BLaER1 treated with 17β-estradiol and CSF1 and Interleukin-3, amounts not matched to agents 10 nM and 100 nM (cell line): ENCODE data around the gene CRB2.

Experiments
- H3K27ac ChIP-seq, 11 experiments: shearing (Covaris generic); formaldehyde crosslinking; 2 replicates each; pipeline ENCODE4 v1.8.1; 2022
- H3K27me3 ChIP-seq, 11 experiments: shearing (Covaris generic); formaldehyde crosslinking; 2 replicates each; pipeline ENCODE4 v1.8.1; 2022
- H3K36me3 ChIP-seq, 11 experiments: shearing (Covaris generic); formaldehyde crosslinking; 2 replicates each; pipeline ENCODE4 v1.8.1; 2022
- H3K4me1 ChIP-seq, 10 experiments: shearing (Covaris generic); formaldehyde crosslinking; 2 replicates each; pipeline ENCODE4 v1.8.1; 2022
- H3K4me2 ChIP-seq, 11 experiments: shearing (Covaris generic); formaldehyde crosslinking; 2 replicates each; pipeline ENCODE4 v1.8.1; 2022
- H3K4me3 ChIP-seq, 10 experiments: shearing (Covaris generic); formaldehyde crosslinking; 2 replicates each; pipeline ENCODE4 v1.8.1; 2022
- H3K9ac ChIP-seq, 11 experiments: shearing (Covaris generic); formaldehyde crosslinking; 2 replicates each; pipeline ENCODE4 v1.8.1; 2022
- H3K9me3 ChIP-seq, 11 experiments: shearing (Covaris generic); formaldehyde crosslinking; replicated peaks in 1 of 11; 2 replicates each; pipeline ENCODE4 v1.8.1; 2022
- H4K20me1 ChIP-seq, 11 experiments: shearing (Covaris generic); formaldehyde crosslinking; 2 replicates each; pipeline ENCODE4 v1.8.1; 2022
- Cebpa-rat ChIP-seq, 11 experiments: shearing (Covaris generic); IDR thresholded peaks; 2 replicates each; pipeline ENCODE4 v1.8.1; 2022

CRB2 gene

DNA sequence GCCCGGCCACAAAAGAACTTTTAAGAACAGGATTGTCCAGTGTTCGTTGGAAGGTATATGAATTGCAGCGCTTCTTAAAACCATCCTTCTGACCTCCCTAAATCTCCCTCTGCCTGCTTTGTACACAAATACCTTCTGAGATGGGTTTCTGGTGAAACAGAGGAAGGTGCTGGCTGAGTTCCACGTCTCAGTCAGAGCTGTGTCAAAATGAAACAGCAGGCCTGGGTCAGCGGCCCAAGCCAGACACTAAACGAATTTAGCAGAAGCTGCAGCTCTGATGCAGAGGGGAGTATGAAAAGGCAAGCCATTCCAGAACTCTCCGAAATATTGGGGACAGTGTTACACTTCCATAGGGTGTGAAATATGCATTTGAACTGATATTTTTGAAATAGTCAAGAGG is 37.8 kb upstream of the CRB2 start:
- no peaks in the 10 kb centered on the region for H3K27me3 ChIP-seq
- peak overlapping the region in 9 of 11 experiments; percentile 40 to 91 (median 65); a peak in 14 of 22 replicates for H3K27ac ChIP-seq
- no peaks in the 10 kb centered on the region for H3K36me3 ChIP-seq
- no peaks in the 10 kb centered on the region for H4K20me1 ChIP-seq
- peak overlapping the region; percentile 22 to 90 (median 65); a peak in 20 of 22 replicates for H3K4me2 ChIP-seq
- H3K4me3 ChIP-seq, result no peak overlapping the region
- peak overlapping the region in 8 of 11 experiments; percentile 15 to 51 (median 43); a peak in 9 of 22 replicates for H3K9ac ChIP-seq
- peaks cover 49 to 92% (median 87%) of the 10 kb centered on the region in 10 experiments for H3K4me1 ChIP-seq
- no peaks in the 10 kb centered on the region for H3K9me3 ChIP-seq
- no peak for TF ChIP-seq Cebpa-rat (IDR thresholded peaks at IDR 0.05)

DNA sequence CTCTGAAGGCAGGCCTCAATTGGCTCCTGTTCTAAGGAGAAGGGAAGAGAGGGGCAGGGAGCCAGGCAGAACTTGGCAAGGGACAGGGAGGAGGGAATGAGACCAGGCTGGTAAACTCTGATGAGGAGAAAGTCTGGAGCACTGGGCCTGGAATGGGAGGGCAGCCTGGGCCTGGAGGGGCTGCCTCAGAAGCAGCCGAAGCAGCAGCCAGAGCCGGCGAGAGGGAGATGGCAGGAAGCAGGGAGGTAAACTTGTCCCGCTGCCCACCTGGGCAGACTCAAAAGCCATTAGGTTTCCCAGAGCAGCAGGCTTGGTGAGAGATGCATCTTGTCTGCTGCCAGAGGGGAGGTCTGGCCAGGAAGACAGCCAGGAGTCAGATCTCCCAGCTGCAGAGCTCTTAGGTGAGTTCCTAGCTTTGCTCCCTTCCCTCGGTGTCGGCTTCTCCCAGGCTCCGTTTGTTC is 37.0 kb upstream of the CRB2 start:
- H3K27ac ChIP-seq, result peak overlapping the region in 8 of 11 experiments; percentile 51 to 91 (median 65); a peak in 12 of 22 replicates
- H3K4me2 ChIP-seq, result peak overlapping the region in 9 of 11 experiments; percentile 45 to 90 (median 66); a peak in 18 of 22 replicates
- no peaks in the 10 kb centered on the region for H4K20me1 ChIP-seq
- H3K9ac ChIP-seq, result peak overlapping the region in 8 of 11 experiments; percentile 15 to 51 (median 38); a peak in 12 of 22 replicates
- no peak overlapping the region for H3K4me3 ChIP-seq
- H3K27me3 ChIP-seq, result no peaks in the 10 kb centered on the region
- H3K9me3 ChIP-seq, result no peaks in the 10 kb centered on the region
- peaks cover 52 to 94% (median 88%) of the 10 kb centered on the region in 10 experiments for H3K4me1 ChIP-seq
- no peaks in the 10 kb centered on the region for H3K36me3 ChIP-seq
- TF ChIP-seq Cebpa-rat (IDR thresholded peaks at IDR 0.05), result no peak

DNA sequence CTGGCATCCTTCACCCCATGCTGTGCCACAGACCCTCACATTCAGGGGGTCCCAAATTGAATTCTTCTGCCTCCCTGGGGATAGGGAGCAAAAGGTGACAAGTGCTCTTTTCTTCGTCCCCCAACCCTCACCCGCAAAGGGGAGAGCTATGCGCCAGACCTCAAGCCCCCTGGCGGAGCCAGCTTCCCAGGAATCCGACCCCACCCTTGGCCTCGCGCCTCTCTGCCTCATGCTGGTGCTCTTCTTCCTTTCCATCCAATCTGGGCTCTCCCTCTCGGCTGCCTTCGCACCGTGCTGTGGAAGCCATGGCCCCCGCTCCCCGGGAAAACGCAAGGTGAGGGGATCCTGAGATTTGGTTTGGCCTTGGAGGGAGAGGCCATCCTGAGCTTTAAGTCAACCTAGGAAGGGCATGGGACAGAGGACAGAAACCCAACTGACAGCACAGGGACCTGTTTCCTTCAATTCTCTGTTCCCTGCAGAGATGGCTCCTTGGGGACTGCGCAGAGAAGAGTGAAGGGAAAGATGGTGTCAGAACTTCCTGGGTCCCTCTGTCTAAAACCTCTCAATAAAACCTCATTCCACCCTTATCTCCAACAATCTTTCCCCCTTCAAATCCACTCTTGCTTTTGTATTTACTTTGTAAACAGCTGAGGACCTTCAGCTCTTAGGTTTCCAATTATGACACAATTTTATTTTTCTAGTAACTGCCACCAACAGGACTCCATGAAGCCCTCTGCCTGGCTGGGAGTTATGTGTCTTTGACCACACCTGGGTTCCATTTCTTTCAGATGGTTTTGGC is 36.3 kb upstream of the CRB2 start:
- H3K9ac ChIP-seq, result peak overlapping the region in 5 of 11 experiments; percentile 24 to 43 (median 32); a peak in 5 of 22 replicates
- no peaks in the 10 kb centered on the region for H4K20me1 ChIP-seq
- peak overlapping the region in 7 of 11 experiments; percentile 51 to 91 (median 65); a peak in 9 of 22 replicates for H3K27ac ChIP-seq
- H3K9me3 ChIP-seq, result no peaks in the 10 kb centered on the region
- H3K4me3 ChIP-seq, result no peak overlapping the region
- no peaks in the 10 kb centered on the region for H3K27me3 ChIP-seq
- peaks cover 52 to 94% (median 91%) of the 10 kb centered on the region in 10 experiments for H3K4me1 ChIP-seq
- no peaks in the 10 kb centered on the region for H3K36me3 ChIP-seq
- TF ChIP-seq Cebpa-rat (IDR thresholded peaks at IDR 0.05), result no peak
- peak overlapping the region in 9 of 11 experiments; percentile 8 to 90 (median 66); a peak in 17 of 22 replicates for H3K4me2 ChIP-seq

GRCh38 chr9:123320814-123321213 is 35.2 kb upstream of the CRB2 start:
- Histone ChIP-seq H3K4me2 (peak overlapping the region in 9 of 11 experiments; percentile 16 to 90 (median 78); a peak in 17 of 22 replicates), H3K9me3 (no peaks in the 10 kb centered on the region), H3K27ac (peak overlapping the region in 9 of 11 experiments; percentile 83 to 96 (median 90); a peak in 17 of 22 replicates), H3K36me3 (no peaks in the 10 kb centered on the region), H4K20me1 (no peaks in the 10 kb centered on the region), H3K4me1 (peaks cover 47 to 98% (median 96%) of the 10 kb centered on the region in 10 experiments), H3K9ac (peak overlapping the region in 1 of 11 experiments; percentile 3; a peak in 2 of 22 replicates), H3K27me3 (no peaks in the 10 kb centered on the region), H3K4me3 (no peak overlapping the region)
- TF ChIP-seq Cebpa-rat (IDR thresholded peaks at IDR 0.05), result no peak

DNA sequence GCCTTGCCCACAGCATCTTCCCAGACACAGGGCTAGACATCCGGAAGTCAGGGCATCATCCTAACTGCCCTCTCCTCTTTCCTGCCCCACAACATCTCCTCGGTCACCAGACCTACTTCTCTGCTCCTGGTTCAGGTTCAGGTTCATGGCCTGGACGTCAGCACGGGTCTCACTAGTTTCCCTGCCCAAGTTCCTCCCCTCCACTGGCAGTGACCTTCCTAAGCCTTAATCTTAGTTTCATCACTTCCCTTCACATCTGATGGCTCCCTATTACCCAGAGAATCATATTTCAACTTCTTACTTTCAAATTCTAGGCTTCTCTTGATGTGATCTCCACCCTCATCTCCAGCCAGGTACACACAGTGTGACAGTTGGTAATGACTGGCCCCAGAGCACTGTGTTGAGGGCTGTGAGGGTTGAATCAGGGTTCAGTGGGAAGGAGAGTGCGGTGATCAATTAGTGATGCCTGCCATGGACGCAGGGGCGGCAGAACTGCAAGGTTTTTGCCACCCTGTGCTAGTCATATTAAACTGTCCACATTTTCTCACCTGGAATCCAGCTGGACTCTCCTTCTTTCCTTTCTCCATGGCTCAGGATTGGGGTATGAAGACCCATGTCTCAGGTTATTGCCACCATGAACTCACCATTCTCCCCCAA is 34.3 kb upstream of the CRB2 start:
- peaks cover 48 to 99% (median 98%) of the 10 kb centered on the region in 10 experiments for H3K4me1 ChIP-seq
- no peaks in the 10 kb centered on the region for H3K27me3 ChIP-seq
- H3K9me3 ChIP-seq, result no peaks in the 10 kb centered on the region
- H3K4me3 ChIP-seq, result 0 out of 20 replicates have a peak overlapping the region, but pooled peaks of 1 of the 10 experiments have one; percentile 30
- H3K27ac ChIP-seq, result peak overlapping the region in 10 of 11 experiments; percentile 61 to 96 (median 90); a peak in 19 of 22 replicates
- H3K9ac ChIP-seq, result peak overlapping the region in 9 of 11 experiments; percentile 72 to 84 (median 80); a peak in 13 of 22 replicates
- H3K4me2 ChIP-seq, result peak overlapping the region; percentile 72 to 90 (median 80); a peak in 21 of 22 replicates
- H4K20me1 ChIP-seq, result no peaks in the 10 kb centered on the region
- H3K36me3 ChIP-seq, result no peaks in the 10 kb centered on the region
- TF ChIP-seq Cebpa-rat (IDR thresholded peaks at IDR 0.05), result no peak

DNA sequence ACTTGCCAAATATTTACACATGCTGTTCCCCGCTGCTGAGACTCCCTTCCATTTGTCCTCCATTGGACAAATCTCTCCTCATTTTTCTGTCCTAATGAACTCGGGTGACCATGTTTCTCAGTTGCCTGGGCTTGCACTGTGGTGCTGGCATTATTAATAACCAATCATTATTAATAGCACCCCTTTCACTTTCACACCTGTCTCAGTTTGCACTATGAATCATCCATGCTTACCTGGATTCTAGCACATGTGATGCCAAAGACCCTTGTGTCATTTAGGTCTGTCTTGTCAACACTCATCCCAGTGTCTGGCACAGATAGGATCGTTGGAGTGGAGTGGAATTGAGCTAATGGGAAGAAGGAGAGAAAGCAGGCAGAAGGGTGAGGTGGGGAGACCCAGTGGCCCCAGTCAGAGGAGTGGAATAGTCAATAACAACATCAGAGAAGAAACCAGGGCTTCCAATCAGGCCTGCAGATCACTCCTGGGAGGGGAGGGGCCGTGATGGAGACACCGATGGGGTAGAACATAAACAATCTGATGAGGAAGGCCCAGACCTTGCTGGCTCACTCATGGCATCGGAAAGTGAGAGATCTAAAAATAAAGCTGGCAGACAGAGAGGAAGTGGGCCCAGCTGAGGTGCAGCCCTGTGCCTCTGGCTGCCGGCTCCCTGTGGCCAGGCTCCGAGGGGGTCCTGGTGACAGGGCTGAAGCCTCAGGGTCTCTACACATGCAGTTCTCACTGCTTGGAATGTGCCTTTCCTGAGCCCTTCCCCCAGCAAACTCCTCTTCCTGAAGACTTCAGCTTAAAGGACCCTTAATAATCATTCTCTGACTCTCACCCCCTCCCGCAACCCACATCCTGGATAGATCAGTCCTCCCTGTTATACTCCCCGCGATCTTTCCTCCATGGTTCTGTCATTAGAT is 33.5 kb upstream of the CRB2 start:
- Histone ChIP-seq H3K4me2 (peak overlapping the region; percentile 72 to 90 (median 80)), H3K4me1 (peaks cover 45 to 100% (median 99%) of the 10 kb centered on the region in 10 experiments), H3K27me3 (no peaks in the 10 kb centered on the region), H3K27ac (peak overlapping the region in 10 of 11 experiments; percentile 61 to 96 (median 90); a peak in 21 of 22 replicates), H3K9me3 (no peaks in the 10 kb centered on the region), H3K4me3 (peak overlapping the region in 7 of 10 experiments; percentile 0 to 37 (median 28); a peak in 7 of 20 replicates), H3K9ac (peak overlapping the region; percentile 51 to 84 (median 79); a peak in 20 of 22 replicates), H4K20me1 (no peaks in the 10 kb centered on the region), H3K36me3 (no peaks in the 10 kb centered on the region)
- no peak for TF ChIP-seq Cebpa-rat (IDR thresholded peaks at IDR 0.05)

GRCh38 chr9:123323196-123324013 is 32.6 kb upstream of the CRB2 start:
- peak in 1 of 11 experiments; percentile 42; a peak in 2 of 22 replicates for TF ChIP-seq Cebpa-rat (IDR thresholded peaks at IDR 0.05)
- peak overlapping the region in 10 of 11 experiments; percentile 61 to 96 (median 90); a peak in 21 of 22 replicates for H3K27ac ChIP-seq

More at GRCh38 chr9:123323196-123324013, 32.6 kb upstream of the CRB2 start:
- Histone ChIP-seq H4K20me1 (no peaks in the 10 kb centered on the region), H3K9me3 (no peaks in the 10 kb centered on the region), H3K4me2 (peak overlapping the region; percentile 72 to 90 (median 80)), H3K4me3 (peak overlapping the region in 7 of 10 experiments; percentile 0 to 37 (median 28); a peak in 4 of 20 replicates), H3K9ac (peak overlapping the region; percentile 51 to 84 (median 79); a peak in 20 of 22 replicates), H3K4me1 (peaks cover 36 to 100% (median 97%) of the 10 kb centered on the region in 10 experiments), H3K36me3 (no peaks in the 10 kb centered on the region), H3K27me3 (no peaks in the 10 kb centered on the region)
